Mononuclear cell (primary cell): ENCODE results near the gene ESYT3. TPM values are rescaled to one million over a fixed set of nuclear protein-coding genes. Genes with fewer than 3 reads are reported as not detected.
"Not testable (repeated sequence)": the region's sequence is repeated elsewhere in the genome, so short reads cannot be mapped to it uniquely, and the experiment has no call there.

Experiments
- H3K27me3 ChIP-seq: 2 replicates; pipeline ENCODE4 v1.6.0; 2011; ENCODE audit warnings: low read length, control low read depth; ENCODE audit not compliant: insufficient read depth
- H3K4me1 ChIP-seq: 2 replicates; pipeline ENCODE4 v1.5.1; 2011; ENCODE audit warnings: mild to moderate bottlenecking, low read length, control low read depth; ENCODE audit not compliant: insufficient read depth
- H3K4me3 ChIP-seq: 2 replicates; pipeline ENCODE4 v1.5.1; 2011; ENCODE audit warnings: mild to moderate bottlenecking, low read length, moderate library complexity
- H3K9me3 ChIP-seq: 2 replicates; pipeline ENCODE4 v1.5.1; 2011; ENCODE audit warnings: low read depth, mild to moderate bottlenecking, control low read depth, low read length
- total RNA-seq: library from RNA; depleted of rRNA; stranded (reverse); fragments of >200 nt; gene quantifications from one replicate; pipeline ENCODE4 v1.2.3, GENCODE V29; 2012

ESYT3 gene
- total RNA-seq, 1 donor: 0.21 TPM

DNA sequence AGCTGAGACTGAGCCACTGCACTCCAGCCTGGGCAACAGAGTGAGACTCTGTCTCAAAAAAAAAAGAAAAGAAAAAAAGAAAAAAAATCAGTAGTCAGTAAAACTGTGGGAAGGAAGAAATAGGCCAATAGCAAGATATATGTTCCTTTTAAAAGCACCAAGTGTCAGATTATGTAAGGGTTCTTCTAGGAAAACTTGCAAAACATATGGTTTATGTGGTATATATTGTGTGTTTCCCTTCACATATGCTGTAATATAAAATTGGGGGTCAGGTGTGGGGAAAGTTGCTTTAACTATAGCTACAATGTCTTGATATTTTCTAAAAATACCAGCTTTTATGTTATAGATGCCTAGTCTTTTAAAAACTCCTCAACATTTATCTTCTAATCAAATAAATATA, 64.6 kb downstream of the ESYT3 start:
- H3K4me1 ChIP-seq: peaks cover 14% of the 10 kb centered on the region
- H3K27me3 ChIP-seq: no peaks in the 10 kb centered on the region
- no peak overlapping the region for H3K4me3 ChIP-seq

DNA sequence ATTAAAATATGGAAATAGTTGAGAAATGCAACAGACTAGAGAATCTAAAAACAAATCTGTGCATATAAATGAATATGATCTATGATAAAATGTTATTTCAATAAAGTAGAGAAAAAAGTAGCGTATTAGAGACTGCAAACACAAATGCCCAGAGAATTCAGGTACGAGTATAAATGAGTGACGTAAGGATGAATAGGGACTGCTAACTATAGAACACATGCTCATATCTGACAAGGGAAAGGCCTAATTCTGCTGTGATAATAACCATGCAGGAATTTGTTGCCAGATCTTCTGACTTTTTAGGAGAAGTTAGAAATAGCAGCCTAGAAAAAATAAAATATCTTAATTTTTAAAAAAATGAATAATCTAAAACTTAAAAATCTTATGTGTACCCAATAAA, 73.1 kb downstream of the ESYT3 start:
- Histone ChIP-seq H3K4me3 (no peak overlapping the region), H3K4me1 (no peaks in the 10 kb centered on the region), H3K27me3 (no peaks in the 10 kb centered on the region), H3K9me3 (no peaks in the 10 kb centered on the region)

More for the DNA sequence above, 64.6 kb downstream of the ESYT3 start:
- no peaks in the 10 kb centered on the region for H3K9me3 ChIP-seq

GRCh38 chr3:138509586-138509985, 75.2 kb downstream of the ESYT3 start:
- H3K4me3 ChIP-seq: no peak overlapping the region
- no peaks in the 10 kb centered on the region for H3K4me1 ChIP-seq
- no peaks in the 10 kb centered on the region for H3K9me3 ChIP-seq
- no peaks in the 10 kb centered on the region for H3K27me3 ChIP-seq

DNA sequence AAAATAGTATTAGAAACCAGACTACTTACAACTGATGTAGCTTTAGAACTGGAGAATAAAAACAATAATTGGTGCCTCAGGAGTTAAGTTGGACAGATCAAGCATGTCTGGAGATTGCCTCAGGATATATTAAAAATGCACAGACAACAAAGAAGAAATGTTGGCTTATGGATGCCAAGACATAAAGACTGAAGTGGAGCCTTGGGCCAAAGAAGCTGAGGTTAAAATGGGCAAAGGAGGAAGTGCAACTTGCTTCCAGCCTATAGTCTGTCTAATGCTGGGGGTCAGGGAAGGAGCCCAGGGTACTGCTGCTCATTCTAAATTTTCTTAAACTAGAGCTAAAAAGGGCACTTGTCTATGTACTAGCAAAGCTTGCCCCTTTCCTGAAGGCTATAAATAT, 77.5 kb downstream of the ESYT3 start:
- Histone ChIP-seq H3K27me3 (no peaks in the 10 kb centered on the region), H3K4me1 (no peaks in the 10 kb centered on the region), H3K9me3 (no peaks in the 10 kb centered on the region), H3K4me3 (no peak overlapping the region)

DNA sequence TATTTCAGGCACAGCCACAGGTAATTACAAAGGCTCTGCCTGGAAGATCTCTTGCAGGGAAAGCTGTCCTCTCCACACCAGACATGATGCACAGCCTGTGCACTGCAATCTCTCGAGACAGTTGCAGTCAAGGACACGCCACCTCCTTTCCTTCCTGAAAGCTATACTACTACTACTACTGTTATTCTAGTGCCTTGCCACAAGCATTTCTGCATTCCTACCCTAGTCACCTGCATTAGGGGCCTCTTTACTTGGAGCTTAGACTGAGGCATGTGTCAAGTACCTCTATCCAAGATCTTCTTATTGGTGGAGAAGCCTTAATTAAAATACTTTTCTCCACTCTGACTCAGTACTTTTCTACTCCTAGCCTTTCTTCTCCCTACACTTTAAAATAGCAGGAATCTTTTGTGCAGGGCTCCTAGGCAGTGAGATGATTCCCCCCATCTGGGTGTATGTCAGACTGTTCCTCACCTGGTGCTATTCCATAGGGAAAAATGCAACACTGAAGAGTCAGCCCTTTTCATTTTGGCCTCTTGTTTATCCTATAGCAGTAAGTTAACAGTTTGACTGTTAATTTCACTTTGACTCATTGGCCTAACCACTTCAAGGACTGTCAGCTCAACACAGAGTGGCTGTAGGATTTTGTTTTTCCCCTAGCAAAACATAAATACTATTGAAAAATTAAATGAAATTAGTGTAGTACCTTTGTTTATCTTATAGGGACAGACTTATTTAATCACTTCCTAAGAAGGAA, 78.9 kb downstream of the ESYT3 start:
- Histone ChIP-seq H3K4me1 (no peaks in the 10 kb centered on the region), H3K4me3 (no peak overlapping the region), H3K27me3 (no peaks in the 10 kb centered on the region), H3K9me3 (no peaks in the 10 kb centered on the region)

DNA sequence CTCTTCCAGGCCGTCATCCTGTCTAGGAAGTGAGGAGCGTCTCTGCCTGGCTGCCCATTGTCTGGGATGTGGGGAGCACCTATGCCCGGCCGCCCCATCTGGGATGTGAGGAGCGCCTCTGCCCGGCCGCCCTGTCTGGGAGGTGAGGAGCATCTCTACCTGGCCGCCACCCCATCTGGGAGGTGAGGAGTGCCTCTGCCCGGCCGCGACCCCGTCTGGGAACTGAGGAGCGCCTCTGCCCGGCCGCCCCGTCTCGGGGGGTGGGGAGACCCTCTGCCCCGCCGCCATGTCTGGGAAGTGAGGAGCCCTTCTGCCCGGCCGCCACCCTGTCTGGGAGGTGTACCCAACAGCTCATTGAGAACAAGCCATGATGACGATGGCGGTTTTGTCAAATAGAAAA, 87.0 kb downstream of the ESYT3 start:
- H3K4me3 ChIP-seq, H3K9me3 ChIP-seq, H3K4me1 ChIP-seq, H3K27me3 ChIP-seq: not testable (repeated sequence)

Other genes starting within 250 kb of the ESYT3 start
- gene ARMC8, start 247.3 kb upstream of the ESYT3 start, total RNA-seq: 147 TPM
- 0.94 TPM for gene NME9, start 104.8 kb upstream of the ESYT3 start, total RNA-seq
- gene MRAS, start 86.0 kb upstream of the ESYT3 start, total RNA-seq: 5.8 TPM
- gene CEP70, start 159.6 kb downstream of the ESYT3 start, total RNA-seq: 40.7 TPM
- gene FAIM, start 174.2 kb downstream of the ESYT3 start, total RNA-seq: 2.5 TPM